GM12891 (cell line): ENCODE measurements around the gene TNS1.

Experiments
- PAX5 ChIP-seq: IDR thresholded peaks from 2 replicates; pipeline ENCODE4 v1.6.1; 2011; ENCODE audit warnings: low read length, moderate library complexity, mild to moderate bottlenecking; ENCODE audit not compliant: insufficient read depth, severe bottlenecking
- POLR2A ChIP-seq: IDR thresholded peaks from 2 replicates; pipeline ENCODE4 v1.6.1; 2011; ENCODE audit warnings: low read depth, low read length, control low read depth
- POLR2AphosphoS5 ChIP-seq: IDR thresholded peaks from 2 replicates; pipeline ENCODE4 v1.6.1; 2011; ENCODE audit warnings: low read depth, low read length, control low read depth
- POU2F2 ChIP-seq: IDR thresholded peaks from 2 replicates; pipeline ENCODE4 v1.6.1; 2011; ENCODE audit warnings: low read depth, mild to moderate bottlenecking, control low read depth, low read length, moderate library complexity
- SPI1 ChIP-seq: IDR thresholded peaks from 2 replicates; pipeline ENCODE4 v1.6.1; 2011; ENCODE audit warnings: low read depth, low read length, control low read depth
- TAF1 ChIP-seq: IDR thresholded peaks from 2 replicates; pipeline ENCODE4 v1.6.1; 2011; ENCODE audit warnings: low read depth, low read length, control low read depth

- TF ChIP-seq POLR2AphosphoS5 (no peak), POLR2A (no peak), POU2F2 (no peak), SPI1 (no peak), TAF1 (no peak), PAX5 (no peak)
Measured at GRCh38 chr2:218029366-218030360, 26.9 kb upstream of the TNS1 start.
